Measurements from ENCODE around the gene SUMO4.

SUMO4 gene

GRCh38 chr6:149389509-149390297 is 10.4 kb upstream of the SUMO4 start:
- DNase-seq (ENCODE audit: low read depth in 2 of 2, low spot score in 1 of 2), result no peak

DNA sequence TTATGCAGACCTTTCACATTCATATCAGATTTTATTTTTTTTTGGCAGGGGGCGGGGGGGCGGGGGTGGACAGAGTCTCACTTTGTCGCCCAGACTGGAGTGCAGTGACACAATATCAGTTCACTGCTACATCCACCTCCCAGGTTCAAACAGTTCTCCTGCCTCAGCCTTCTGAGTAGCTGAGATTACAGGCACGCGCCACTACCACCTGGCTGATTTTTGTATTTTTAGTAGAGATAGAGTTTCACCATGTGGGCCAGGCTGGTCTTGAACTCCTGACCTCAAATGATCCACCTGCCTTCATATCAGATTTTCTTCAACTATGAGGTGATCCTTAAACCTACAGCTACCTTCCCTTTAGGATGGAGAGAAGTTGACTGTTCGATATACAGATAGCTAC is 8.0 kb upstream of the SUMO4 start:
- no peak for DNase-seq (ENCODE audit: low read depth in 2 of 2, low spot score in 1 of 2)

- DNase-seq (ENCODE audit: low read depth in 2 of 2, low spot score in 1 of 2), result no peak
Measured at GRCh38 chr6:149392535-149392934, 7.5 kb upstream of the SUMO4 start.

DNA sequence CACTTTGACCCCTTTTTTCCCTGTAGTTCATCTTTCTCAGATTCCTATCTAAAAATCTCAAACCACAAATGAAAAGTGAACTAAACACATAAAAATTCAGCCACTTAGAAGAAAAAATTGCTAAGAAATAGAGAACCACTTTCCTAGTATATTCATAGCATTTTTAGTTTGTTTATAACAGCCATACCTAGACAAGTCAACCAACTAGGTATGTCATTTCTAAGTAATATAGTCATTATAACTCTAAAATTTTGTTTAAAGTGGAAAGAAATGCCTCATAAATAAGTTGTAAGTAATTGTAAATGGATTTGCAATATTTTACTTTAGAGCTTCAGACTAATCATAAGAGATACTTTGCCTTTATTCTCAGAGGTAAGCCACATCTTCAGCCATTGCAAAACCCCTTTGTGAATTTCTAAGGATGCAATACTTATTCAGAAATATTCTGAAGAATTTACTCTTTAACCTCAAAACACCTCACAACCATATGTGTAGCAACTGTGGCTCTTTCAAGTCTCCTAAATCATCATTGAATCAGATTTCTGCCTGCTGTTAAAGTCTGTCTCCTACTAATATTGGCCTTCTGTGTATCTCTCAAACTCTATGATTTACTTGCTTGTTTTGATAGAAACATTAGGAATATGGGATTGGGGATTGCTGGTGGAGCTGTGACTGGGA is 6.9 kb upstream of the SUMO4 start:
- DNase-seq (ENCODE audit: low read depth in 2 of 2, low spot score in 1 of 2), result no peak

GRCh38 chr6:149395185-149395584 is 4.9 kb upstream of the SUMO4 start:
- DNase-seq (ENCODE audit: low read depth in 2 of 2, low spot score in 1 of 2), result no peak

- DNase-seq (ENCODE audit: low read depth in 2 of 2, low spot score in 1 of 2), result no peak
Measured at GRCh38 chr6:149397384-149397783, 2.7 kb upstream of the SUMO4 start.

GRCh38 chr6:149403534-149403933 is 3.5 kb downstream of the SUMO4 start:
- no peak for DNase-seq (ENCODE audit: low read depth in 2 of 2, low spot score in 1 of 2)

GRCh38 chr6:149405823-149406765 is 6.0 kb downstream of the SUMO4 start:
- no peak for DNase-seq (ENCODE audit: low read depth in 2 of 2, low spot score in 1 of 2)

DNA sequence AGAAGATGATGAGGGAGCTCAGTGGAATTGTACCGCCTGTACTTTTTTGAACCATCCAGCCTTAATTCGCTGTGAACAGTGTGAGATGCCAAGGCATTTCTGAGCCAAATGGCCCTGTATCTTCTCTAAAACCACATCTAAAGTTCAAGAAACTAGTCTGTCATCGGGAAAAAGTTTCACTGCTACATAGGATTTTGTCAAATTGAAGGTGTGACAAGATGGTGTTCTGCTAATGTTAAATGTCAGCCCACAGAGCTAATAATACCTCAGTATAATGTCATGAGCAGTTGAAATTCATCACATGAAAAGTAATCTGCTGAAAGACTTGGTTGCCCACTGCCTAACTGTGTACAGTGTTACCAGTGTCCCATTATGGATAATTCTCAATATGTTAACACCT is 9.6 kb downstream of the SUMO4 start:
- DNase-seq (ENCODE audit: low read depth in 2 of 2, low spot score in 1 of 2), result no peak

- DNase-seq (ENCODE audit: low read depth in 2 of 2, low spot score in 1 of 2), result no peak
Measured at GRCh38 chr6:149410557-149410956, 10.5 kb downstream of the SUMO4 start.

GRCh38 chr6:149414009-149414408 is 13.9 kb downstream of the SUMO4 start:
- no peak for DNase-seq (ENCODE audit: low read depth in 2 of 2, low spot score in 1 of 2)

- no peak for DNase-seq (ENCODE audit: low read depth in 2 of 2, low spot score in 1 of 2)
Measured at GRCh38 chr6:149414821-149415220, 14.8 kb downstream of the SUMO4 start.

- DNase-seq (ENCODE audit: low read depth in 2 of 2, low spot score in 1 of 2), result no peak
Measured at GRCh38 chr6:149419696-149420404, 19.8 kb downstream of the SUMO4 start.

GRCh38 chr6:149421132-149421531 is 21.1 kb downstream of the SUMO4 start:
- DNase-seq (ENCODE audit: low read depth in 2 of 2, low spot score in 1 of 2), result no peak

GRCh38 chr6:149422581-149422980 is 22.5 kb downstream of the SUMO4 start:
- no peak for DNase-seq (ENCODE audit: low read depth in 2 of 2, low spot score in 1 of 2)

GRCh38 chr6:149423964-149424440 is 23.9 kb downstream of the SUMO4 start:
- DNase-seq (ENCODE audit: low read depth in 2 of 2, low spot score in 1 of 2), result no peak

- DNase-seq (ENCODE audit: low read depth in 2 of 2, low spot score in 1 of 2), result no peak
Measured at GRCh38 chr6:149425224-149425623, 25.2 kb downstream of the SUMO4 start.

- DNase-seq (ENCODE audit: low read depth in 2 of 2, low spot score in 1 of 2), result no peak
Measured at GRCh38 chr6:149425754-149426153, 25.7 kb downstream of the SUMO4 start.

DNA sequence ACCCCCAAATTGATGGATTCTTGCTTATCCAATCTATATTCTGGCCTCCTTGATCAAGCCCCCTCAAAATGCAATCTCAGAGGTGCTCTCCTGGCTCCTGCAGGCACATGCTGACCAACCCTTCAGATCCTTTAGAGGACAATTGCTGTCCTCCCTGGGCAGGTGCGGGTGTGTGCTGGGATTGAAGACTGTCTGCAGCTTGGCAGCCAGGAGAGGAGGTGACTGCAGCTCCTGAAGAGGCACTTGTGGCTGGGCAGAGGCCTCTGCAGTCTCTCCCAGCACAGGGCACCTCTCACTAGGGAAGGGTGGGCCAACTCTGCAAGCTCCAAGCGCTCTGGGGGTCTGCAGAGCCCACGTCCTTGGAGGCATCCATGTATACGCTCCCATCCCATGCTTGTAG is 28.5 kb downstream of the SUMO4 start:
- DNase-seq (ENCODE audit: low read depth in 2 of 2, low spot score in 1 of 2), result no peak

GRCh38 chr6:149429427-149430360 is 29.6 kb downstream of the SUMO4 start:
- DNase-seq (ENCODE audit: low read depth in 2 of 2, low spot score in 1 of 2), result no peak

Data from stimulated activated CD8-positive, alpha-beta memory T cell treated with anti-CD3 and anti-CD28 coated beads, Interleukin-4, amount 100 ng/mL, for 1 hour (primary cell).